ENCODE data around the gene CNEP1R1.

GRCh38 chr16:50069060-50069459 lies 44.0 kb downstream of the CNEP1R1 start:
- TF ChIP-seq SUZ12 (IDR thresholded peaks at IDR 0.05) (no peak), FOXK2 (IDR thresholded peaks at IDR 0.05) (no peak), FOXA1 (IDR thresholded peaks at IDR 0.05) (no peak), SP1 (IDR thresholded peaks at IDR 0.05) (no peak), TARDBP (IDR thresholded peaks at IDR 0.05) (no peak), FOXM1 (IDR thresholded peaks at IDR 0.05; ENCODE audit: borderline replicate concordance) (no peak), HDGF (IDR thresholded peaks at IDR 0.05; ENCODE audit: borderline replicate concordance) (no peak), ELF4 (IDR thresholded peaks at IDR 0.05) (no peak), NFRKB (IDR thresholded peaks at IDR 0.05) (no peak), PKNOX1 (IDR thresholded peaks at IDR 0.05) (no peak), BHLHE40 (IDR thresholded peaks at IDR 0.05; ENCODE audit: borderline replicate concordance) (no peak), CTBP1 (IDR thresholded peaks at IDR 0.05; ENCODE audit: borderline replicate concordance) (no peak)

Data from HEK293T (cell line).